GM19351 (cell line): Measurements from ENCODE around the gene HIRA.

Source experiments
- ATAC-seq: cut with Tn5 transposase; IDR thresholded peaks from one replicate; pipeline ENCODE4 v1.9.1; 2021; ENCODE audit warnings: mild to moderate bottlenecking, moderate library complexity; ENCODE audit not compliant: unreplicated experiment

The HIRA gene

DNA sequence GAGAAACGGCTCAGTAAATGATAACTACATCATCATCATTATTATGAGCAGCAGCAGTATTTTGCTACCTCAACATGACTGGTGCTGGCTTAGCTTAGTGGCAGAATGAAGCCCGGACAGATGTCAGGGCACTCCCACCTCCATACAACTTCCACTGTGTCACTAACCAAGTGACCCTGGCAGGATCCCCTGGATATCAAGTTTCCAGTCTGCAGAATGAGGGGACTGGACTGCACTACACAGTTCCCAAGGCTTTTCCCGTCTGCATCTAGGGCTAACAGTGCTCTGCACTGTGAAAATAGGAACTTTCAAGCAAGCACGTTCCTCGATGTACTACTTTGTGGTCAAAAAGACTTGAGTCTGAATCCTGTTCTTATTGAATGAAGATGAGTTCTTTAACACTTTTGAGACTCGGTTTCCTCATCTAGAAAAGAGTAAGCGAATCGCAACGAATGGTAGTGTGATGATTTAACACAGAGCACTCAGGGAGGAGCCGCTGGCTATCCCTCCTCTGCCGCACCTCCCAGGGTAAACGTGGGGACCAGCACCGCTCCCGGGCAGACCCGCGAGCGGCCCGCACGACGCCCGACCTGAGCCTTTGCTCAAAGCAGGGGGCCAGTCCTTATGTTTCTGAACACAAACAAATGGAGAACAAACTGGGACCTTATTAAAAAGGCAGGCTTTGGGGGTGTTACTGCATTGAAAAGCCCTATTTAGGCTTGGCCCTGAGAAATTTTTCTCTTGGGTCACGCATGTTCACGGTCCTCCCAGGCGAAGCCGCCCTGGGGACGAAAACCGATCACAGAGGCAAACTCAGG is 140.9 kb downstream of the HIRA start:
- no peak for ATAC-seq

- ATAC-seq: no peak
Measured at GRCh38 chr22:19289475-19290161, 141.9 kb downstream of the HIRA start.

GRCh38 chr22:19287889-19288288 is 143.6 kb downstream of the HIRA start:
- ATAC-seq: no peak

DNA sequence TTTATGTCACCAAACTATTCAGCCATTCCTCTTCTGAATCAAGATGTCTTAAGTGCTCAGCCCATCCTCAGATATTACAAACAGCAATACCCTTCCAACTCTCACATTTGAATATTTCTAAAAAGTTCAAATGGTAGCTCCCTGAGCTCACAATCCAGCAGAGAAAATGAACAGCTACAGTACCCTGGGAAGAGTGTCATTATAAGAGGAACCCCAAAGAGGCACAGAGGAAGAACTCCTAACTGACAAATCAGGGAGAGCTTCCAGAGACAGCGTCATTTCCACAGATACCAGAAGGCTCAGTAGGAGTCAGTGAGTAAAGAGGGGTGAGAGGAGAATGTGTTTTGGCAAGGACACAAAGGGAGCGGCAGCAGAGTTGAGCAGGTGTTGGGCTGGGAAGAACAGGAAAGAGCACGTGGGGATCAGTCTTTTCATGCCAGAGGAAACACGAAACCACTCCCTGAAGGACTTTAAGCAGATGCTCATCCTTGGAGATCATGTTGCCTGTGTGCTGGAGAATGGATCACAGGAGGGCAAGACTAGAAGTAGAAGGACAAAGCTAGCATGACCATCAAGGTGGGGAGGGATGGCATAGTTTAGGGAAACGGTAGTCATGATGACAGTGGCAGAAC is 144.3 kb downstream of the HIRA start:
- no peak for ATAC-seq

GRCh38 chr22:19285831-19286230 is 145.7 kb downstream of the HIRA start:
- no peak for ATAC-seq
